ENCODE data around the gene LRSAM1.
A peak's percentile ranks its signal among the peaks of the same experiment; 100 is the strongest.

- TF ChIP-seq CTCF (IDR thresholded peaks at IDR 0.05; ENCODE audit: borderline replicate concordance, extremely low read depth, low read length, poor library complexity, severe bottlenecking) (peak; percentile 52), EZH2 (IDR thresholded peaks at IDR 0.05; ENCODE audit: borderline replicate concordance, low read depth, low read length, severe bottlenecking) (no peak)
Measured at GRCh38 chr9:127455324-127455992, 4.1 kb downstream of the LRSAM1 start.

All from DND-41 (cell line).